CD8-positive, alpha-beta memory T cell (primary cell): ENCODE measurements around the gene PKP1. TPM values are rescaled to one million over a fixed set of nuclear protein-coding genes. Genes with fewer than 3 reads are reported as not detected.

Experiments used
- CTCF ChIA-PET: fragments of 350-600 bp; sonication (Branson Sonifier 250); formaldehyde crosslinking; loops from one replicate; lab custom pipeline; 2021; ENCODE audit warnings: antibody characterized with exemption; lab: Charles Lee
- POLR2A ChIA-PET: fragments of 350-600 bp; sonication (Branson Sonifier 250); formaldehyde crosslinking; loops from one replicate; lab custom pipeline; 2021; ENCODE audit warnings: antibody characterized with exemption; lab: Charles Lee
- DNase-seq, 5 donors: peaks; one replicate each; pipeline versions ENCODE4 v3.0.0 to v3.0.0-alpha.2; 2020 to 2022; ENCODE audit warnings: mixed read lengths in 1 of 5
- H3K27ac ChIP-seq: one replicate; pipeline ENCODE4 v1.7.0; 2013; ENCODE audit warnings: low read depth, mild to moderate bottlenecking, low read length, moderate library complexity
- H3K27me3 ChIP-seq: 2 replicates; pipeline ENCODE4 v1.7.0; 2013; ENCODE audit warnings: low read length, mild to moderate bottlenecking; ENCODE audit not compliant: insufficient read depth, poor library complexity, severe bottlenecking
- H3K36me3 ChIP-seq: 2 replicates; pipeline ENCODE4 v1.7.0; 2013; ENCODE audit warnings: mild to moderate bottlenecking, low read length, moderate library complexity; ENCODE audit not compliant: insufficient read depth
- H3K4me1 ChIP-seq: 2 replicates; pipeline ENCODE4 v1.7.0; 2013; ENCODE audit warnings: mild to moderate bottlenecking, low read length, moderate library complexity; ENCODE audit not compliant: insufficient read depth
- H3K4me3 ChIP-seq: 2 replicates; pipeline ENCODE4 v1.7.0; 2013; ENCODE audit warnings: mild to moderate bottlenecking, low read length
- H3K9me3 ChIP-seq: 2 replicates; pipeline ENCODE4 v1.7.0; 2013; ENCODE audit warnings: mild to moderate bottlenecking, low read length
- H3K27ac Mint-ChIP-seq, 8 donors: one replicate each; pipeline ENCODE4 v1.8.0; 2020 to 2021; ENCODE audit warnings: mixed read lengths in 8 of 8, mild to moderate bottlenecking in 6 of 8, inconsistent platforms in 3 of 8, moderate library complexity in 3 of 8
- H3K27me3 Mint-ChIP-seq, 2 donors: one replicate each; pipeline ENCODE4 v1.8.0; 2020 to 2021; ENCODE audit warnings: mixed read lengths in 2 of 2, mild to moderate bottlenecking in 1 of 2, moderate library complexity in 1 of 2
- H3K36me3 Mint-ChIP-seq, 3 donors: one replicate each; pipeline ENCODE4 v1.8.0; 2020 to 2021; ENCODE audit warnings: mixed read lengths in 3 of 3, inconsistent platforms in 1 of 3, mild to moderate bottlenecking in 1 of 3
- H3K4me1 Mint-ChIP-seq, 3 donors: one replicate each; pipeline ENCODE4 v1.8.0; 2020 to 2021; ENCODE audit warnings: mixed read lengths in 3 of 3, inconsistent platforms in 1 of 3, mild to moderate bottlenecking in 1 of 3
- H3K4me3 Mint-ChIP-seq, 7 donors: one replicate each; pipeline ENCODE4 v1.8.0; 2020 to 2021; ENCODE audit warnings: mixed read lengths in 7 of 7, mild to moderate bottlenecking in 6 of 7, moderate library complexity in 4 of 7, inconsistent platforms in 2 of 7
- H3K9me3 Mint-ChIP-seq, 5 donors: one replicate each; pipeline ENCODE4 v1.8.0; 2020 to 2022; ENCODE audit warnings: mixed read lengths in 5 of 5, mild to moderate bottlenecking in 3 of 5, moderate library complexity in 2 of 5, inconsistent platforms in 1 of 5
- polyA plus RNA-seq: library from polyadenylated mRNA; unstranded; fragments of 300-500 nt; fragmentation: Illumina TruSeq; gene quantifications from one replicate; pipeline ENCODE4 v1.2.3, GENCODE V29; 2021
- total RNA-seq, 2 experiments: library from RNA; stranded (reverse); gene quantifications; one replicate each; pipeline ENCODE4 v1.2.3, GENCODE V29; 2021

PKP1 gene
- total and polyA plus RNA-seq, 3 experiments from 2014 or later: not detected

DNA sequence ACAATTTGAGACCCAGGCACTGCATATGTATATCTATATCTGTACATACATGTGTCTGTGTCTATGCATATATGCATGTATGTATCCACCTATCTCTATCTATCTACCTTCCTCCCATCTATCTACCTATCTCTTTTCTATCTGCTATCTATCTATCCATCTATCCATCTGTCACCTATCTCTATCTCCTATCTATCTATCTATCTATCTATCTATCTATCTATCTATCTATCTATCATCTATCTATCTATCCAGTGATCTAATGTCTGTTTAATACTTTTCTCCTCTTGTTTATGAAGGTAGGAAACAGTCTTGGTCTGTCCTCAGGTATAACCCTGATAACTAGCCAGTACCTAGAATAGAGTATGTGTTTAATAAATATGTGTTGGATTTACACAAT lies 68.3 kb downstream of the PKP1 start:
- no peaks in the 10 kb centered on the region for H3K36me3 Mint-ChIP-seq
- Histone ChIP-seq H3K4me1 (no peaks in the 10 kb centered on the region), H3K4me3 (no peak overlapping the region), H3K9me3 (no peaks in the 10 kb centered on the region), H3K36me3 (no peaks in the 10 kb centered on the region), H3K27ac (no peak overlapping the region), H3K27me3 (no peaks in the 10 kb centered on the region)
- no peak overlapping the region for H3K27ac Mint-ChIP-seq
- no peak overlapping the region for H3K4me3 Mint-ChIP-seq
- no peaks in the 10 kb centered on the region for H3K9me3 Mint-ChIP-seq
- peaks cover 19 to 39% of the 10 kb centered on the region in 2 donors for H3K27me3 Mint-ChIP-seq
- CTCF ChIA-PET: no interaction called here
- POLR2A ChIA-PET: no interaction called here
- DNase-seq: no peak
- no peaks in the 10 kb centered on the region for H3K4me1 Mint-ChIP-seq

DNA sequence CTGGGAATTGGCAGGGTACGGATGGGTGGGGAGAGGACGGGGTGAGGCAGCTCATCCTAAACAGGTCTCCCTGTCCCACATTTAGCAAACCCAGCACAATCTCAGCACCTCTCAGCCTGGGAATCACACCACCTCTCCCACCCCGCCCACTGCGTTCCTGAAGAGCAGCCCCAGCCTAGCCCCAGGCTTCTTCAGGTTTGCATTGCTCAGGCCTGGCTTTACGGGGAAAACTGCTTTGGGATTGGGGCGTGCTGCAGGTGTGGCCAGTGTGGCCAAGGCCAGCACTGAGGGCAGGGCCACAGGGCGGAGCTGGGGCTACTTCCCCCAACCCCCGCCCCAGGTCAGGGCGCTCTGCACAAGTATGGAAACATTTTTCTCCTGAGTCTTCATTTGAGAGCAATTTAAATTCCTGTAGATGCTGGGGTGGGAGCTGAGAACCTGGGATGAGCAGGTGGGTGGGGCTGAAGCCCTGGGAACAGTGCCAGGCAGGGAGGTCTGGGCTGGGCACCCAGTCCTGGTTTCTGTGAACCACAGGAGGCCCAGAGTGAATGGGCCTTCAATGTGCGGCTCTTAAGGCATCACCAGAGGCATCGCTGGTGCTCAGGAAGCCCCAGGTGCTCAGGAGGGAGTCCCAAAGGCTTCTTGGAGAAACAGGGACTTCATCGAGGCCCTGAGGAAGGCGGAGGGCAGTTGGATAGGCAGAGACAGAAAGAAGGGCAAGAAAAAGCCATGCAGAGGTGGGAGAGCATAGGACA lies 70.1 kb downstream of the PKP1 start:
- H3K9me3 ChIP-seq: no peaks in the 10 kb centered on the region
- no peak overlapping the region for H3K27ac ChIP-seq
- Mint-ChIP-seq H3K4me1 (no peaks in the 10 kb centered on the region), H3K36me3 (no peaks in the 10 kb centered on the region), H3K27me3 (peaks cover 13 to 26% of the 10 kb centered on the region in 2 donors), H3K27ac (peak overlapping the region in 1 of 8 donors; percentile 65), H3K4me3 (no peak overlapping the region), H3K9me3 (no peaks in the 10 kb centered on the region)
- no peak overlapping the region for H3K4me3 ChIP-seq
- H3K4me1 ChIP-seq: no peaks in the 10 kb centered on the region
- POLR2A ChIA-PET: no interaction called here
- DNase-seq: no peak
- no peaks in the 10 kb centered on the region for H3K36me3 ChIP-seq
- CTCF ChIA-PET: no interaction called here
- H3K27me3 ChIP-seq: no peaks in the 10 kb centered on the region

DNA sequence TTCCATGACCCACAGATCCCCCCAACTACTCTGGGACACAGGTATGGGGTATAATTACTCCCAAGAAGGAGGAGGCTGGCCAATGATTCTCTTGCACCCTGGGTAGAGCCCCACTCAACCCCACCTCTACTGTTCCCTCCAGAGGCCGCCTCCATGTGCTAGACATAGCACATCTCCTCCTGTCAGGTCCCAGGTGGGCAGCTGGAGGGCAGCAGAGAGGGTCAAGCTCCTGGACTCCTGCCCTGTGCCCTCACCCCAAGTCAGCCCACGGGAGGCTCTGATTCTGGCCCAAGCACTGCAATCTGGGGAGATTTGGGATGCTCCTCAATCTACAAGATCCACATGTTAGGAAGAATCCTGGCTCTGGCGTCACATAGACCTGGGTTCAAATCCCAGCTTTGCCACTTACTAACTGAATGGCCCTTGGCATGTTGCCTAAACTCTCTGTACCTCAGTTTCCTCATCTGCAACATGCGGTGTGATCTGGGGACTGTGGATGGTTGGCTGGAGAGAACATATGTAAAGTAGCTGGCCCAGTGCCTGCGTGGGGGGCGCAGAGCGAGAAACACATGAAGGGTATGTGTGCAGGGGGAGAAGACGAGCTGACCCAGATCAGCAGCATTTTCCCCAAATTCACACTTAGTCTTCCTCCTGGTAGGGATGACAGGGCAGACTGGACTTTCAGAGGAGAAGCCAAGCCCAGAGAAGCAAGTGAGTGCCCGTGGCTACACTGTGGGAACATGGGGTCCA lies 71.0 kb downstream of the PKP1 start:
- DNase-seq: no peak
- ChIA-PET CTCF (no interaction called here), POLR2A (interaction anchor here (0.6 kb wide), 1 partner anchor 8 kb away, joined by 4 read pairs; no protein-coding TSS in a partner anchor)
- no peaks in the 10 kb centered on the region for H3K36me3 Mint-ChIP-seq
- Histone ChIP-seq H3K4me1 (no peaks in the 10 kb centered on the region), H3K9me3 (no peaks in the 10 kb centered on the region), H3K27ac (no peak overlapping the region), H3K36me3 (no peaks in the 10 kb centered on the region), H3K4me3 (no peak overlapping the region), H3K27me3 (no peaks in the 10 kb centered on the region)
- H3K4me3 Mint-ChIP-seq: no peak overlapping the region
- H3K27ac Mint-ChIP-seq: no peak overlapping the region
- no peaks in the 10 kb centered on the region for H3K9me3 Mint-ChIP-seq
- no peaks in the 10 kb centered on the region for H3K4me1 Mint-ChIP-seq
- peaks cover 10 to 21% of the 10 kb centered on the region in 2 donors for H3K27me3 Mint-ChIP-seq

DNA sequence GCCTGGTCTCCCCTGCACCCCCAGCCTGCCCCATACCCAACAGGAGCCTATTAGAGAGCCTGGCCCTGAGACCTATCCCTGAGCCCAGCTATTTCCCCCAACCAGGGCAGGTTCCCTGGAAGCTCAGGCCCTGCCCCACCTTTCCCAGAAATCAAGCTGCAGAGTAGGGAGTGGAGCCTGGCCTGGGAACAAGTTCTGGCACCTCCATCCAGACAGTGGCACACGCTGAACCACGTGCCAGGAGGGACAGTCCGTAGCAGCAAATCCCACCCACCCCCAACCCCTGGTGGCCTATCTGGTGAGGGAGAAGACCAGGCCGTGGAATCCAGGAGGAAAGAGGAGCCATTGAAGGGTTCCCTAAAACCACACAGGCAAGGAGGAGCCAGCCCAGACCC lies 71.6 kb downstream of the PKP1 start:
- Mint-ChIP-seq H3K27me3 (peaks cover 10 to 22% of the 10 kb centered on the region in 2 donors), H3K9me3 (no peaks in the 10 kb centered on the region), H3K27ac (no peak overlapping the region), H3K4me1 (no peaks in the 10 kb centered on the region), H3K36me3 (no peaks in the 10 kb centered on the region), H3K4me3 (no peak overlapping the region)
- Histone ChIP-seq H3K4me1 (no peaks in the 10 kb centered on the region), H3K36me3 (no peaks in the 10 kb centered on the region), H3K27me3 (no peaks in the 10 kb centered on the region), H3K27ac (no peak overlapping the region), H3K9me3 (no peaks in the 10 kb centered on the region), H3K4me3 (no peak overlapping the region)
- no peak for DNase-seq
- ChIA-PET CTCF (interaction anchor here (0.7 kb wide), 1 partner anchor 9 kb away, joined by 3 read pairs; no protein-coding TSS in a partner anchor), POLR2A (interaction anchor here (0.6 kb wide), 1 partner anchor 8 kb away, joined by 4 read pairs; no protein-coding TSS in a partner anchor)

DNA sequence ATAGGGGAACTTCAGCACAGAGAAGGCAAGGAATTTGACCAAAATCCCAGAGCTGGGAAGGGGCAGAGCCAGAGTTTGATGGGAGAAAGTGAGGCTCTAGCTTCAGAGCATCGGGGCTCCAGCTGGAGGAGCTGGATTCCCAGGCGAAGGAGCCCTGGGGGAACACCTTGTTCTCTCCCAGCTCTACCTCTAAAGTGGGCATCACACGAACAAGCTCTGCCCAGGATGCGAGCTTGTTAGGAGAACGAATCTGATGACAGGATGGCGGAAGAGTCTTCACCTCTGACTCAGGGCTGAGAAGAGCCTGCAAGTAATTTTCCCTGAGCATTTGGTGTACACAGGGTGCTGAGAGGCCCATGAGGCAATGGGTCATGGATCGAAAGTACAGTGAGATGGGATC lies 72.2 kb downstream of the PKP1 start:
- Histone ChIP-seq H3K36me3 (no peaks in the 10 kb centered on the region), H3K27me3 (no peaks in the 10 kb centered on the region), H3K4me1 (no peaks in the 10 kb centered on the region), H3K27ac (no peak overlapping the region), H3K9me3 (no peaks in the 10 kb centered on the region), H3K4me3 (no peak overlapping the region)
- Mint-ChIP-seq H3K4me1 (no peaks in the 10 kb centered on the region), H3K4me3 (no peak overlapping the region), H3K9me3 (no peaks in the 10 kb centered on the region), H3K27ac (no peak overlapping the region), H3K27me3 (peaks cover 10 to 25% of the 10 kb centered on the region in 2 donors), H3K36me3 (no peaks in the 10 kb centered on the region)
- ChIA-PET CTCF (interaction anchor here (0.7 kb wide), 1 partner anchor 9 kb away, joined by 3 read pairs; no protein-coding TSS in a partner anchor), POLR2A (no interaction called here)
- no peak for DNase-seq

DNA sequence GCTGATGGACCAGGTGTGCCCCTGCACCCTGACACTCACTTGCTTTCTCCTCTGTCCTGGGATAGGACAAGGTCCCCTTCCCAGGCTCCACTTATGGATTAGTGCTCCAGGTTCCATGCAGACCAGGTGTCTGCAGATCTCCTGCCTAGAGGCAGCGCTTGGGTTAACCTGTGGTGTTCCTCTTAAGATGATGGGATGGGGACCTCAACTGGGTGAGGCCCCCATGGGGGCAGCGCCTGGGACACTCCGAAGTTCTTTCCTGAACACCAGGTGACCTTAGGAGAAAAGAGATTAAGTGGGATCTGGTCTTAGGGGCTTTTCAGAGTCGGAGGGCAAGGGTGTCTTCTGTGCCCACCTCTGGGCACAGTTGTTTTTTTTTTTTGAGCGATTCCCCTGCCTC lies 72.9 kb downstream of the PKP1 start:
- no peaks in the 10 kb centered on the region for H3K9me3 ChIP-seq
- ChIA-PET POLR2A (no interaction called here), CTCF (no interaction called here)
- H3K27me3 ChIP-seq: no peaks in the 10 kb centered on the region
- H3K4me1 ChIP-seq: no peaks in the 10 kb centered on the region
- no peaks in the 10 kb centered on the region for H3K36me3 ChIP-seq
- Mint-ChIP-seq H3K27ac (no peak overlapping the region), H3K4me1 (no peaks in the 10 kb centered on the region), H3K27me3 (peaks cover 8 to 24% of the 10 kb centered on the region in 2 donors), H3K36me3 (no peaks in the 10 kb centered on the region), H3K4me3 (no peak overlapping the region), H3K9me3 (no peaks in the 10 kb centered on the region)
- DNase-seq: no peak
- H3K27ac ChIP-seq: no peak overlapping the region
- no peak overlapping the region for H3K4me3 ChIP-seq

DNA sequence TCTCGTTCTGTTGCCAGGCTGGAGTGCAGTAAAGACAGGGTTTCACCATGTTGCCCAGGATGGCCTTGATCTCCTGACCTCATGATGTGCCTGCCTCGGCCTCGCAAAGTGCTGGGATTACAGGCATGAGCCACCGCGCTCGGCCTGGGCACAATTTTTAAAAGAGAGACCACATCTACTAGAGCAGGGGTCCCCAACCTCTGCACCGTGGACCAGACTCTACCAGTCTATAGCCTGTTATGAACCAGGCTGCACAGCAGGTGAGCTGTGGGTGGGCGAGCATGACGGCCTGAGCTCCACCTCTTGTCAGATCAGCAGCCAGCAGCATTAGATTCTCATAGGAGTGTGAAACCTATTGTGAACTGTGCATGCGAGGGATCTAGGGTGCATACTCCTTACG lies 73.4 kb downstream of the PKP1 start:
- Mint-ChIP-seq H3K27me3 (peaks cover 8 to 21% of the 10 kb centered on the region in 2 donors), H3K36me3 (no peaks in the 10 kb centered on the region), H3K27ac (no peak overlapping the region), H3K4me1 (no peaks in the 10 kb centered on the region), H3K4me3 (no peak overlapping the region), H3K9me3 (no peaks in the 10 kb centered on the region)
- CTCF ChIA-PET: no interaction called here
- POLR2A ChIA-PET: no interaction called here
- DNase-seq: no peak
- Histone ChIP-seq H3K27me3 (no peaks in the 10 kb centered on the region), H3K4me3 (no peak overlapping the region), H3K9me3 (no peaks in the 10 kb centered on the region), H3K27ac (no peak overlapping the region), H3K36me3 (no peaks in the 10 kb centered on the region), H3K4me1 (no peaks in the 10 kb centered on the region)

DNA sequence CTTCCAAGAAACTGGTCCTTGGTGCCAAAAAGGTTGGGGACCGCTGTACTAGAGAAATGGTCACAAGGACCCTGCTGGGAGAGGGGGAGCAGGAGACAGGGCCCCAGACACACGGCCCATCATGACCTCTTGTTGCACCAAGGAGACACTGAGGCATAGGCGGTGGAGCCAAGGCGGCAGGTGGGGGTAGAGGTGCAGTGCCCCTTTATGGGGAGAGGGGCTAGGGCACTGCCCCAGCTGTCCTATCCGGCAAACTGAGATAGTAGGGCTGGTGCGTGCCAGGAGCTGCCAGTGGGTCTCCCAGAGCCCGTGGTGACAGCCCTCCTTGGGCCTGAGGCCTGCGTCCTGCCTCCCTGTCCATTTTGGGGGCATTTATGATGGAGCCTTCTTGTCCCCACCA lies 73.9 kb downstream of the PKP1 start:
- H3K4me1 ChIP-seq: no peaks in the 10 kb centered on the region
- no peaks in the 10 kb centered on the region for H3K9me3 ChIP-seq
- H3K36me3 ChIP-seq: no peaks in the 10 kb centered on the region
- no peak overlapping the region for H3K27ac ChIP-seq
- no peaks in the 10 kb centered on the region for H3K9me3 Mint-ChIP-seq
- peaks cover 8 to 25% of the 10 kb centered on the region in 2 donors for H3K27me3 Mint-ChIP-seq
- H3K27ac Mint-ChIP-seq: no peak overlapping the region
- ChIA-PET CTCF (no interaction called here), POLR2A (no interaction called here)
- H3K4me3 Mint-ChIP-seq: no peak overlapping the region
- no peaks in the 10 kb centered on the region for H3K36me3 Mint-ChIP-seq
- DNase-seq: no peak
- H3K4me3 ChIP-seq: no peak overlapping the region
- H3K27me3 ChIP-seq: no peaks in the 10 kb centered on the region
- no peaks in the 10 kb centered on the region for H3K4me1 Mint-ChIP-seq
